B cell (primary cell): Measurements from ENCODE around the gene DDX60. TPM values are rescaled to one million over a fixed set of nuclear protein-coding genes. Genes with fewer than 3 reads are reported as not detected.

Source experiments
- ATAC-seq: fragments of 200-7000 bp; cut with Tn5 transposase; one replicate; pipeline ENCODE4 v1.10.0; 2021; ENCODE audit warnings: low read depth, mild to moderate bottlenecking, moderate number of reproducible peaks, moderate library complexity
- CTCF ChIA-PET: fragments of 350-600 bp; sonication (Branson Sonifier 250); formaldehyde crosslinking; loops from one replicate; lab custom pipeline; 2021; ENCODE audit warnings: antibody characterized with exemption, inconsistent platforms; lab: Charles Lee
- POLR2A ChIA-PET: fragments of 350-600 bp; sonication (Branson Sonifier 250); formaldehyde crosslinking; loops from one replicate; lab custom pipeline; 2021; ENCODE audit warnings: antibody characterized with exemption; lab: Charles Lee
- DNase-seq: peaks from one replicate; pipeline ENCODE4 v3.0.0; 2013
- H2AFZ ChIP-seq: 2 replicates; pipeline ENCODE4 v1.6.1; 2012; ENCODE audit warnings: mild to moderate bottlenecking, low read depth, low read length; ENCODE audit not compliant: insufficient read depth, poor library complexity, severe bottlenecking
- H3K27ac ChIP-seq, 2 donors: 1 replicate in 1 of 2; 2 replicates in 1 of 2; pipeline ENCODE4 v1.5.1; 2012 to 2013; ENCODE audit warnings: low read length in 2 of 2, mild to moderate bottlenecking in 2 of 2, moderate library complexity in 1 of 2
- H3K27me3 ChIP-seq, 4 experiments: fragments of 200-600 bp in 1 of 4; sonication (generic) in 1 of 4; replicated peaks in 1 of 4; 1 replicate in 2 of 4; 2 replicates in 2 of 4; pipeline versions ENCODE4 v1.6.1 to v1.7.0; 2013 to 2016; ENCODE audit warnings: low read length in 3 of 4, mild to moderate bottlenecking in 2 of 4, mixed read lengths in 1 of 4, moderate library complexity in 1 of 4; ENCODE audit not compliant: insufficient read depth in 4 of 4, control insufficient read depth in 3 of 4; ENCODE audit errors: control extremely low read depth in 1 of 4
- H3K36me3 ChIP-seq, 2 experiments: replicated peaks in 1 of 2; 1 replicate in 1 of 2; 2 replicates in 1 of 2; pipeline versions ENCODE4 v1.6.1 to v1.7.1; 2013; ENCODE audit warnings: low read length in 1 of 2; ENCODE audit not compliant: insufficient read depth in 2 of 2, control insufficient read depth in 1 of 2; ENCODE audit errors: control extremely low read depth in 1 of 2, extremely low read depth in 1 of 2
- H3K4me1 ChIP-seq, 2 donors: fragments of 200-600 bp in 1 of 2; sonication (generic) in 1 of 2; 1 replicate in 1 of 2; 2 replicates in 1 of 2; pipeline versions ENCODE4 v1.5.1 to v1.6.1; 2013 to 2017; ENCODE audit warnings: low read length in 2 of 2; ENCODE audit not compliant: control insufficient read depth in 2 of 2, insufficient read depth in 2 of 2
- H3K4me2 ChIP-seq: replicated peaks from 2 replicates; pipeline ENCODE3; 2012; ENCODE audit warnings: mild to moderate bottlenecking, low read depth, low read length; ENCODE audit not compliant: poor library complexity, severe bottlenecking
- H3K4me3 ChIP-seq, 5 experiments: fragments of 200-600 bp in 1 of 5; sonication (generic) in 1 of 5; 1 replicate in 3 of 5; 2 replicates in 2 of 5; pipeline versions ENCODE4 v1.5.1 to v1.7.0; 2011 to 2016; ENCODE audit warnings: low read length in 4 of 5, mild to moderate bottlenecking in 4 of 5, low read depth in 2 of 5, control low read depth in 1 of 5, moderate library complexity in 1 of 5; ENCODE audit not compliant: insufficient read depth in 1 of 5; ENCODE audit errors: control extremely low read depth in 1 of 5, extremely low read depth in 1 of 5
- H3K79me2 ChIP-seq: fragments of 200-600 bp; sonication (generic); one replicate; pipeline ENCODE4 v1.6.0; 2016; ENCODE audit warnings: low read length; ENCODE audit not compliant: control insufficient read depth, insufficient read depth
- H3K9ac ChIP-seq: fragments of 200-600 bp; sonication (generic); 2 replicates; pipeline ENCODE4 v1.6.1; 2017; ENCODE audit warnings: mild to moderate bottlenecking, low read length, moderate library complexity
- H3K9me3 ChIP-seq, 3 donors: one replicate each; pipeline versions ENCODE4 v1.6.1 to v1.7.1; 2013; ENCODE audit warnings: low read length in 2 of 3; ENCODE audit not compliant: control insufficient read depth in 2 of 3, insufficient read depth in 1 of 3; ENCODE audit errors: control extremely low read depth in 1 of 3
- H4K20me1 ChIP-seq: 2 replicates; pipeline ENCODE4 v1.6.0; 2012; ENCODE audit warnings: mild to moderate bottlenecking, low read length; ENCODE audit not compliant: insufficient read depth, control insufficient read depth, poor library complexity, severe bottlenecking
- H3K27ac Mint-ChIP-seq: one replicate; pipeline ENCODE4 v1.8.0; 2021; ENCODE audit warnings: mixed read lengths
- H3K27me3 Mint-ChIP-seq: one replicate; pipeline ENCODE4 v1.8.0; 2021; ENCODE audit warnings: mixed read lengths
- H3K4me1 Mint-ChIP-seq: one replicate; pipeline ENCODE4 v1.8.0; 2021; ENCODE audit warnings: mixed read lengths
- H3K4me3 Mint-ChIP-seq: one replicate; pipeline ENCODE4 v1.8.0; 2021; ENCODE audit warnings: mixed read lengths
- H3K9me3 Mint-ChIP-seq: one replicate; pipeline ENCODE4 v1.8.0; 2022; ENCODE audit warnings: mixed read lengths; ENCODE audit not compliant: insufficient read depth
- EZH2 ChIP-seq: IDR thresholded peaks from 2 replicates; pipeline ENCODE4 v1.6.1; 2012; ENCODE audit warnings: borderline replicate concordance, low read depth, mild to moderate bottlenecking, moderate library complexity, low read length; ENCODE audit not compliant: insufficient read depth, poor library complexity, severe bottlenecking
- WGBS: methylation state at CpG from one replicate; pipeline ENCODE4 v1.1.5; 2013; ENCODE audit warnings: missing lambda C conversion rate; ENCODE audit not compliant: insufficient coverage; 5-methylcytosine and 5-hydroxymethylcytosine counted together
- intact Hi-C: fragments of 100-400 bp; cut with micrococcal nuclease; formaldehyde crosslinking; loops from one replicate; pipeline ENCODE4 v1.10.0; 2022
- polyA plus RNA-seq: library from polyadenylated mRNA; depleted of rRNA; stranded (reverse); fragments of >200 nt; gene quantifications from 2 replicates; pipeline ENCODE4 v1.2.3, GENCODE V29; 2012
- total RNA-seq, 2 donors: library from RNA; stranded (reverse); fragments of 120-200 nt in 1 of 2; gene quantifications; 1 replicate in 1 of 2; 2 replicates in 1 of 2; pipeline versions ENCODE4 v1.2.3 to v1.2.4, GENCODE V29; 2013 to 2022
- TF ChIP-seq, protein P1 (sequence below): fragments of 200-600 bp; IDR thresholded peaks from one replicate; pipeline ENCODE4 v1.8.0; 2022; ENCODE audit warnings: antibody characterized with exemption, mild to moderate bottlenecking

Gene DDX60
- total and polyA plus RNA-seq, 2 donors (not counting 1 experiment from before 2014, with no cell fraction given), result 7.0 to 21.3 TPM

DNA sequence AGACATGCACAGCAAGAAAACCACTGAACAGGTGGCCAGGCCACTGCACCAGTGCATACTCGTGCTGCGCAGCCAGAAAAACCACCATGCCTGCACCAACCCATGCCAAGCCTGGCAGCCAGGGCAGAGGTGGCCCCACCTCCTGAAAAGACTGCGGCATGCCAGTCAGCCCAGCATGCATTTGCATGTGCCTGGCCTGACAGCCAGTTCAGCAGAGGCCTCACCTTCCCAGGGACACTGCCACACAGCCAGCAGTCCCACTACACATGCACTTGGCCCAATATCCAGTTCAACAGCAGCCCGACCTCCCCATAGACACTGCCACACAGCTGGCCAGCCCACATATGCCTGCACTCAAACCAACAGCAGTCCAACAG, 43.5 kb upstream of the DDX60 start:
- WGBS, result 72% methylated on average over 4 of the region's 4 CpGs
- POLR2A ChIA-PET, result no interaction called here

DNA sequence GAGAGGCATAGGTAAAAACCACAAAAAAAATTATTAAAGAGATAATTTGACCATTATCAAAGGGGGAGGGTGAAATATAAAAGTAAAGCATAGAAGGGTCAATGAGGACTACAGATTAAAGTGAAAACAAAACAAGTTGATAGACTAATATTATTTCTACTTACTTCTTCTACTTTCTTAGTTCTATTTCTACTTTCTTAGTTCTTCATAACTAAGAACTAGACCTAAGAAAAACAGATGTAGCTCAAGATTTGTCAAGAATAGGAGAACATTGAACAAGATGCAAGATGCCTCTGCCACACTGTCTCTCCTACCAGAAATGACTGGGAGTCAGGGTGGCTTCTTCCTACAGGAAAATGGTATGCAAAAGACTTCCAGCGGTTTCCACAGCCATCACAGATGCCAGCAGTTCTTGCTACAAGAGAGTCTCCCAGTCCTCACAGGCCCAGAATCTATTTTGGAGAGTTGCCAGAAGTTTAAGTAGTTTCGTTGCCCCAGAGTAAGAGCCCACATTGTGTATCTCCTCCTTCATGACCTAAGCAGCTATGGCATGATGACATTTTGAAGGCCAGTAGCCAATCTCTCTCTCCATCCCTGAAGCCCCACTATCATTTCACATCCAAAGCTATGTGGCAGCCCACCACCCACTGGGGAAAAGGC, 42.9 kb upstream of the DDX60 start:
- Histone ChIP-seq H3K79me2 (no peaks in the 10 kb centered on the region), H3K9me3 (no peaks in the 10 kb centered on the region), H3K9ac (no peak overlapping the region), H3K36me3 (peaks cover 4 to 36% of the 10 kb centered on the region in 2 experiments), H3K4me1 (no peaks in the 10 kb centered on the region), H2AFZ (no peak overlapping the region), H3K27me3 (no peaks in the 10 kb centered on the region), H3K4me3 (no peak overlapping the region), H3K4me2 (no peak overlapping the region), H4K20me1 (no peaks in the 10 kb centered on the region), H3K27ac (no peak overlapping the region)
- intact Hi-C loops, result no loop called here
- no peak for DNase-seq
- no peak for TF ChIP-seq EZH2
- TF ChIP-seq, protein P1, sequence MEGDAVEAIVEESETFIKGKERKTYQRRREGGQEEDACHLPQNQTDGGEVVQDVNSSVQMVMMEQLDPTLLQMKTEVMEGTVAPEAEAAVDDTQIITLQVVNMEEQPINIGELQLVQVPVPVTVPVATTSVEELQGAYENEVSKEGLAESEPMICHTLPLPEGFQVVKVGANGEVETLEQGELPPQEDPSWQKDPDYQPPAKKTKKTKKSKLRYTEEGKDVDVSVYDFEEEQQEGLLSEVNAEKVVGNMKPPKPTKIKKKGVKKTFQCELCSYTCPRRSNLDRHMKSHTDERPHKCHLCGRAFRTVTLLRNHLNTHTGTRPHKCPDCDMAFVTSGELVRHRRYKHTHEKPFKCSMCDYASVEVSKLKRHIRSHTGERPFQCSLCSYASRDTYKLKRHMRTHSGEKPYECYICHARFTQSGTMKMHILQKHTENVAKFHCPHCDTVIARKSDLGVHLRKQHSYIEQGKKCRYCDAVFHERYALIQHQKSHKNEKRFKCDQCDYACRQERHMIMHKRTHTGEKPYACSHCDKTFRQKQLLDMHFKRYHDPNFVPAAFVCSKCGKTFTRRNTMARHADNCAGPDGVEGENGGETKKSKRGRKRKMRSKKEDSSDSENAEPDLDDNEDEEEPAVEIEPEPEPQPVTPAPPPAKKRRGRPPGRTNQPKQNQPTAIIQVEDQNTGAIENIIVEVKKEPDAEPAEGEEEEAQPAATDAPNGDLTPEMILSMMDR, result no peak
- CTCF ChIA-PET, result no interaction called here
- WGBS, result 100% methylated on average over 2 of the region's 2 CpGs
- Mint-ChIP-seq H3K27ac (no peak overlapping the region), H3K27me3 (no peaks in the 10 kb centered on the region), H3K4me1 (no peaks in the 10 kb centered on the region), H3K9me3 (peaks cover 2% of the 10 kb centered on the region), H3K4me3 (no peak overlapping the region)
- ATAC-seq, result no peak
- POLR2A ChIA-PET, result no interaction called here

More for the DNA sequence above, 43.5 kb upstream of the DDX60 start:
- no peaks in the 10 kb centered on the region for H3K9me3 ChIP-seq
- no peaks in the 10 kb centered on the region for H3K79me2 ChIP-seq
- Mint-ChIP-seq H3K27me3 (no peaks in the 10 kb centered on the region), H3K9me3 (peaks cover 2% of the 10 kb centered on the region), H3K27ac (no peak overlapping the region), H3K4me1 (no peaks in the 10 kb centered on the region), H3K4me3 (no peak overlapping the region)
- no peak for TF ChIP-seq EZH2
- TF ChIP-seq, protein P1, result no peak
- ATAC-seq, result no peak
- H3K4me1 ChIP-seq, result no peaks in the 10 kb centered on the region
- H2AFZ ChIP-seq, result no peak overlapping the region
- H4K20me1 ChIP-seq, result no peaks in the 10 kb centered on the region
- no peak overlapping the region for H3K4me3 ChIP-seq
- H3K9ac ChIP-seq, result no peak overlapping the region
- no peak overlapping the region for H3K27ac ChIP-seq
- H3K4me2 ChIP-seq, result no peak overlapping the region
- intact Hi-C loops, result no loop called here
- peaks cover 4 to 36% of the 10 kb centered on the region in 2 experiments for H3K36me3 ChIP-seq
- CTCF ChIA-PET, result no interaction called here
- no peaks in the 10 kb centered on the region for H3K27me3 ChIP-seq
- no peak for DNase-seq
